Measurements from ENCODE around the gene RASSF5.
"Not testable (repeated sequence)": the region's sequence is repeated elsewhere in the genome, so short reads cannot be mapped to it uniquely, and the experiment has no call there.

RASSF5 gene

GRCh38 chr1:206476591-206476990 lies 30.7 kb upstream of the RASSF5 start:
- no peak for DNase-seq (ENCODE audit: low read depth, low spot score)

- no peak for DNase-seq (ENCODE audit: low read depth, low spot score)
Observed at GRCh38 chr1:206477110-206477509, 30.2 kb upstream of the RASSF5 start.

- no peak for DNase-seq (ENCODE audit: low read depth, low spot score)
Observed at GRCh38 chr1:206477581-206478380, 29.6 kb upstream of the RASSF5 start.

- DNase-seq (ENCODE audit: low read depth, low spot score) = no peak
Observed at GRCh38 chr1:206478746-206479145, 28.6 kb upstream of the RASSF5 start.

GRCh38 chr1:206479183-206480125 lies 27.9 kb upstream of the RASSF5 start:
- peak; percentile 90 for DNase-seq (ENCODE audit: low read depth, low spot score)

- no peak for DNase-seq (ENCODE audit: low read depth, low spot score)
Observed at GRCh38 chr1:206480211-206480610, 27.1 kb upstream of the RASSF5 start.

GRCh38 chr1:206482611-206483010 lies 24.7 kb upstream of the RASSF5 start:
- DNase-seq (ENCODE audit: low read depth, low spot score) = no peak

GRCh38 chr1:206483864-206484263 lies 23.5 kb upstream of the RASSF5 start:
- DNase-seq (ENCODE audit: low read depth, low spot score) = not testable (repeated sequence)

- no peak for DNase-seq (ENCODE audit: low read depth, low spot score)
Observed at GRCh38 chr1:206484901-206485300, 22.4 kb upstream of the RASSF5 start.

GRCh38 chr1:206486995-206487788 lies 20.1 kb upstream of the RASSF5 start:
- DNase-seq (ENCODE audit: low read depth, low spot score) = no peak

- DNase-seq (ENCODE audit: low read depth, low spot score) = no peak
Observed at GRCh38 chr1:206487970-206488369, 19.4 kb upstream of the RASSF5 start.

GRCh38 chr1:206488466-206488865 lies 18.9 kb upstream of the RASSF5 start:
- no peak for DNase-seq (ENCODE audit: low read depth, low spot score)

GRCh38 chr1:206489980-206490770 lies 17.2 kb upstream of the RASSF5 start:
- peak; percentile 89 for DNase-seq (ENCODE audit: low read depth, low spot score)

- peak; percentile 23 for DNase-seq (ENCODE audit: low read depth, low spot score)
Observed at GRCh38 chr1:206490771-206491405, 16.4 kb upstream of the RASSF5 start.

- no peak for DNase-seq (ENCODE audit: low read depth, low spot score)
Observed at GRCh38 chr1:206491616-206492015, 15.7 kb upstream of the RASSF5 start.

GRCh38 chr1:206492589-206492988 lies 14.7 kb upstream of the RASSF5 start:
- DNase-seq (ENCODE audit: low read depth, low spot score) = no peak

- DNase-seq (ENCODE audit: low read depth, low spot score) = no peak
Observed at GRCh38 chr1:206493279-206493678, 14.1 kb upstream of the RASSF5 start.

- DNase-seq (ENCODE audit: low read depth, low spot score) = no peak
Observed at GRCh38 chr1:206495011-206495461, 12.3 kb upstream of the RASSF5 start.

GRCh38 chr1:206495493-206496046 lies 11.8 kb upstream of the RASSF5 start:
- DNase-seq (ENCODE audit: low read depth, low spot score) = peak; percentile 59

Measured in astrocyte of the hippocampus (primary cell).